ENCODE data around the gene PROKR1. TPM values are rescaled to one million over a fixed set of nuclear protein-coding genes. Genes with fewer than 3 reads are reported as not detected.
A peak's percentile ranks its signal among the peaks of the same experiment; 100 is the strongest.
"Not testable (repeated sequence)": the region's sequence is repeated elsewhere in the genome, so short reads cannot be mapped to it uniquely, and the experiment has no call there.

PROKR1 gene
- total RNA-seq, 1 experiment from 2014 or later = not detected

DNA sequence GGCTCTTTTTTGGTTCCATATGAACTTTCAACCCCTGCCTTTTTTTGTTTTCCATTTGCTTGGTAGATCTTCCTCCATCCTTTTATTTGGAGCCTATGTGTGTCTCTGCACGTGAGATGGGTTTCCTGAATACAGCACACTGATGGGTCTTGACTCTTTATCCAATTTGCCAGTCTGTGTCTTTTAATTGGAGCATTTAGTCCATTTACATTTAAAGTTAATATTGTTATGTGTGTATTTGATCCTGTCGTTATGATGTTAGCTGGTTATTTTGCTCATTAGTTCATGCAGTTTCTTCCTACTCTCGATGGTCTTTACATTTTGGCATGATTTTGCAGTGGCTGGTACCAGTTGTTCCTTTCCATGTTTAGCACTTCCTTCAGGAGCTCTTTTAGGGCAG lies 34.5 kb downstream of the PROKR1 start:
- H3K4me1 ChIP-seq (ENCODE audit: low read length) = peaks cover 11% of the 10 kb centered on the region
- H3K36me3 ChIP-seq (ENCODE audit: insufficient read depth, low read length); H3K79me2 ChIP-seq (ENCODE audit: low read length); DNase-seq; H3K27me3 ChIP-seq (ENCODE audit: low read length); H4K20me1 ChIP-seq (ENCODE audit: insufficient read depth, low read depth, low read length); H3K9me2 ChIP-seq (replicated peaks; ENCODE audit: insufficient read depth, low read length); H3K4me2 ChIP-seq (ENCODE audit: low read depth, low read length, poor library complexity, severe bottlenecking); H2AFZ ChIP-seq (ENCODE audit: low read length); H3K4me3 ChIP-seq (ENCODE audit: low read length); H3K9ac ChIP-seq (ENCODE audit: low read length); H3K27ac ChIP-seq (ENCODE audit: low read length); H3K9me3 ChIP-seq (ENCODE audit: low read length): not testable (repeated sequence)

- not testable (repeated sequence) for H3K9me2 ChIP-seq (replicated peaks; ENCODE audit: insufficient read depth, low read length); H3K36me3 ChIP-seq (ENCODE audit: insufficient read depth, low read length); H4K20me1 ChIP-seq (ENCODE audit: insufficient read depth, low read depth, low read length); H3K27me3 ChIP-seq (ENCODE audit: low read length); H3K79me2 ChIP-seq (ENCODE audit: low read length); H3K4me2 ChIP-seq (ENCODE audit: low read depth, low read length, poor library complexity, severe bottlenecking); H3K27ac ChIP-seq (ENCODE audit: low read length); DNase-seq; H3K9ac ChIP-seq (ENCODE audit: low read length); H2AFZ ChIP-seq (ENCODE audit: low read length); H3K4me3 ChIP-seq (ENCODE audit: low read length); H3K9me3 ChIP-seq (ENCODE audit: low read length)
- H3K4me1 ChIP-seq (ENCODE audit: low read length) = peaks cover 16% of the 10 kb centered on the region
Observed at GRCh38 chr2:68679166-68679916, 36.0 kb downstream of the PROKR1 start.

GRCh38 chr2:68679917-68680267 lies 36.5 kb downstream of the PROKR1 start:
- H3K9ac ChIP-seq (ENCODE audit: low read length) = not testable (repeated sequence)

DNA sequence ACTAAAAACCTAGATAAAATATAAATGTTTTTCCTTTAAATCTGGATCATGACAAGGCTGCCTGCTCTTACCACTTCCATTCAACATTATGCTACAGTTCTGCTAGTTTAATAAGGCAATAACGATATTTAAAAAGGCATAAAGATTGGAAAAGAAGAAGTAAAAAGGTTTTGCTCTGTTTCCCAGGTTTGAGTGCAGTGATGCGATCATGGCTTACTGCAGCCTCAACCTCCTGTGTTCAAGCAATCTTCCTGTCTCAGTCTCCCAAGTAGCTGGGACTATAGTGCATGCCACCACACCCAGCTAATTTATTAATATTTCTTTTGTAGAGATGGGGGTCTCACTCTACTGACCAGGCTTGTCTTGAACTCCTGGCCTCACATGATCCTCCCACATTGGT lies 40.8 kb downstream of the PROKR1 start:
- no peak overlapping the region for H3K4me3 ChIP-seq (ENCODE audit: low read length)

More at GRCh38 chr2:68679917-68680267, 36.5 kb downstream of the PROKR1 start:
- H3K4me1 ChIP-seq (ENCODE audit: low read length) = peaks cover 21% of the 10 kb centered on the region
- H3K9me3 ChIP-seq (ENCODE audit: low read length); H3K9me2 ChIP-seq (replicated peaks; ENCODE audit: insufficient read depth, low read length); H3K27me3 ChIP-seq (ENCODE audit: low read length); H4K20me1 ChIP-seq (ENCODE audit: insufficient read depth, low read depth, low read length); H3K4me3 ChIP-seq (ENCODE audit: low read length); H3K36me3 ChIP-seq (ENCODE audit: insufficient read depth, low read length); H3K27ac ChIP-seq (ENCODE audit: low read length); DNase-seq; H2AFZ ChIP-seq (ENCODE audit: low read length); H3K4me2 ChIP-seq (ENCODE audit: low read depth, low read length, poor library complexity, severe bottlenecking); H3K79me2 ChIP-seq (ENCODE audit: low read length): not testable (repeated sequence)

GRCh38 chr2:68686178-68686577 lies 42.8 kb downstream of the PROKR1 start:
- Histone ChIP-seq H3K9ac (ENCODE audit: low read length) (no peak overlapping the region), H4K20me1 (ENCODE audit: insufficient read depth, low read depth, low read length) (no peaks in the 10 kb centered on the region), H3K27me3 (ENCODE audit: low read length) (no peaks in the 10 kb centered on the region), H3K4me1 (ENCODE audit: low read length) (peaks cover 68% of the 10 kb centered on the region), H3K79me2 (ENCODE audit: low read length) (no peaks in the 10 kb centered on the region), H3K4me3 (ENCODE audit: low read length) (no peak overlapping the region), H3K4me2 (ENCODE audit: low read depth, low read length, poor library complexity, severe bottlenecking) (no peak overlapping the region), H2AFZ (ENCODE audit: low read length) (peak overlapping the region; percentile 50; the same call in 1 of the 2 replicates), H3K9me3 (ENCODE audit: low read length) (no peaks in the 10 kb centered on the region; the same call in 1 of the 2 replicates), H3K9me2 (replicated peaks; ENCODE audit: insufficient read depth, low read length) (no peaks in the 10 kb centered on the region), H3K27ac (ENCODE audit: low read length) (peak overlapping the region; percentile 63), H3K36me3 (ENCODE audit: insufficient read depth, low read length) (no peaks in the 10 kb centered on the region)
- DNase-seq = no peak

More for the DNA sequence above, 40.8 kb downstream of the PROKR1 start:
- peak overlapping the region; percentile 36 for H3K4me2 ChIP-seq (ENCODE audit: low read depth, low read length, poor library complexity, severe bottlenecking)
- 0 out of 2 replicates have a peak overlapping the region, but pooled peaks have one; percentile 11 for H3K9ac ChIP-seq (ENCODE audit: low read length)
- H3K27me3 ChIP-seq (ENCODE audit: low read length) = no peaks in the 10 kb centered on the region
- H3K79me2 ChIP-seq (ENCODE audit: low read length) = no peaks in the 10 kb centered on the region
- no peaks in the 10 kb centered on the region; the same call in 1 of the 2 replicates for H3K9me3 ChIP-seq (ENCODE audit: low read length)
- H3K9me2 ChIP-seq (replicated peaks; ENCODE audit: insufficient read depth, low read length) = no peaks in the 10 kb centered on the region
- H2AFZ ChIP-seq (ENCODE audit: low read length) = peak overlapping the region; percentile 93
- DNase-seq = peak; percentile 65
- no peaks in the 10 kb centered on the region for H4K20me1 ChIP-seq (ENCODE audit: insufficient read depth, low read depth, low read length)
- peaks cover 50% of the 10 kb centered on the region for H3K4me1 ChIP-seq (ENCODE audit: low read length)
- peak overlapping the region; percentile 63 for H3K27ac ChIP-seq (ENCODE audit: low read length)
- H3K36me3 ChIP-seq (ENCODE audit: insufficient read depth, low read length) = no peaks in the 10 kb centered on the region

- Histone ChIP-seq H3K4me1 (ENCODE audit: low read length) (peaks cover 74% of the 10 kb centered on the region), H3K27ac (ENCODE audit: low read length) (peak overlapping the region; percentile 63), H3K36me3 (ENCODE audit: insufficient read depth, low read length) (no peaks in the 10 kb centered on the region), H3K79me2 (ENCODE audit: low read length) (no peaks in the 10 kb centered on the region), H3K9ac (ENCODE audit: low read length) (no peak overlapping the region), H3K4me3 (ENCODE audit: low read length) (no peak overlapping the region), H3K4me2 (ENCODE audit: low read depth, low read length, poor library complexity, severe bottlenecking) (no peak overlapping the region), H3K9me2 (replicated peaks; ENCODE audit: insufficient read depth, low read length) (no peaks in the 10 kb centered on the region), H2AFZ (ENCODE audit: low read length) (0 out of 2 replicates have a peak overlapping the region, but pooled peaks have one; percentile 18), H4K20me1 (ENCODE audit: insufficient read depth, low read depth, low read length) (no peaks in the 10 kb centered on the region), H3K9me3 (ENCODE audit: low read length) (no peaks in the 10 kb centered on the region), H3K27me3 (ENCODE audit: low read length) (no peaks in the 10 kb centered on the region)
- DNase-seq = no peak
Observed at GRCh38 chr2:68687018-68687417, 43.6 kb downstream of the PROKR1 start.

- H2AFZ ChIP-seq (ENCODE audit: low read length) = no peak overlapping the region
- H3K9me2 ChIP-seq (replicated peaks; ENCODE audit: insufficient read depth, low read length) = no peaks in the 10 kb centered on the region
- no peaks in the 10 kb centered on the region for H3K79me2 ChIP-seq (ENCODE audit: low read length)
- H3K36me3 ChIP-seq (ENCODE audit: insufficient read depth, low read length) = no peaks in the 10 kb centered on the region
- H4K20me1 ChIP-seq (ENCODE audit: insufficient read depth, low read depth, low read length) = no peaks in the 10 kb centered on the region
- peak overlapping the region; percentile 69 for H3K9ac ChIP-seq (ENCODE audit: low read length)
- peak; percentile 99 for DNase-seq
- H3K9me3 ChIP-seq (ENCODE audit: low read length) = no peaks in the 10 kb centered on the region
- H3K4me3 ChIP-seq (ENCODE audit: low read length) = peak overlapping the region; percentile 51
- H3K27me3 ChIP-seq (ENCODE audit: low read length) = no peaks in the 10 kb centered on the region
- peak overlapping the region; percentile 79 for H3K4me2 ChIP-seq (ENCODE audit: low read depth, low read length, poor library complexity, severe bottlenecking)
- peaks cover 84% of the 10 kb centered on the region for H3K4me1 ChIP-seq (ENCODE audit: low read length)
- peak overlapping the region; percentile 97 for H3K27ac ChIP-seq (ENCODE audit: low read length)
Observed at GRCh38 chr2:68689553-68690537, 46.5 kb downstream of the PROKR1 start.

DNA sequence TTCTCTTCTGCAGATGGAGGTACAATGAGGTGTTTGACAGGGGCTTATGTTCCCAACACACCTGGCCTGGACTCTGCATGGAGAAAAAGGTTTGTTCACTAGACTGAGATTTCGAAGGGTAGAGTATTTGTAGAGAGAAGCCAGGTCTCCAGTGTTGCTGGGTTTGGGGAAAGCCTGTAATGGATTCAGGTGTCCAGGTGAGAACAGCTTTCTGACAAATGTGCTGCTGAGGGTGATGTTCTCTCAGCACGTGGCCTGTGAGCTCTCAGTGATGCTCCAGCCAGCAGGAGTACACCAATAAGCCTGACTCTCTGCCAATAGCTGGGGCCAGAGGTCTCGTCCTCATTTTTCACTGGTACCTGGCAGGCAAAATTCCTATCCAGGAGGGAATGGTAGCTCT lies 47.5 kb downstream of the PROKR1 start:
- peak overlapping the region; percentile 51 for H3K4me3 ChIP-seq (ENCODE audit: low read length)
- no peaks in the 10 kb centered on the region for H3K9me2 ChIP-seq (replicated peaks; ENCODE audit: insufficient read depth, low read length)
- H3K4me1 ChIP-seq (ENCODE audit: low read length) = peaks cover 78% of the 10 kb centered on the region
- H3K9ac ChIP-seq (ENCODE audit: low read length) = peak overlapping the region; percentile 69
- H3K27ac ChIP-seq (ENCODE audit: low read length) = peak overlapping the region; percentile 97
- H3K79me2 ChIP-seq (ENCODE audit: low read length) = no peaks in the 10 kb centered on the region
- H3K4me2 ChIP-seq (ENCODE audit: low read depth, low read length, poor library complexity, severe bottlenecking) = peak overlapping the region; percentile 79
- H3K36me3 ChIP-seq (ENCODE audit: insufficient read depth, low read length) = no peaks in the 10 kb centered on the region
- H2AFZ ChIP-seq (ENCODE audit: low read length) = no peak overlapping the region
- peak; percentile 86 for DNase-seq
- H3K9me3 ChIP-seq (ENCODE audit: low read length) = no peaks in the 10 kb centered on the region; the same call in 1 of the 2 replicates
- H4K20me1 ChIP-seq (ENCODE audit: insufficient read depth, low read depth, low read length) = no peaks in the 10 kb centered on the region
- H3K27me3 ChIP-seq (ENCODE audit: low read length) = no peaks in the 10 kb centered on the region
